COLO668 (cell line): ENCODE results near the gene IWS1.
"Not testable (repeated sequence)": the region's sequence is repeated elsewhere in the genome, so short reads cannot be mapped to it uniquely, and the experiment has no call there.

Experiments
- DNase-seq: peaks from one replicate; lab custom pipeline; 2025; ENCODE audit not compliant: unreplicated experiment; lab: John Stamatoyannopoulos, UW

The IWS1 gene

GRCh38 chr2:127561371-127561770 lies 35.1 kb upstream of the IWS1 start:
- DNase-seq, result no peak

GRCh38 chr2:127560931-127561280 lies 34.6 kb upstream of the IWS1 start:
- DNase-seq, result no peak

- DNase-seq, result no peak
Measured at GRCh38 chr2:127560201-127560930, 34.1 kb upstream of the IWS1 start.

- DNase-seq, result no peak
Measured at GRCh38 chr2:127559454-127559853, 33.2 kb upstream of the IWS1 start.

- DNase-seq, result no peak
Measured at GRCh38 chr2:127558911-127559310, 32.6 kb upstream of the IWS1 start.

- no peak for DNase-seq
Measured at GRCh38 chr2:127552846-127553245, 26.6 kb upstream of the IWS1 start.

- DNase-seq, result no peak
Measured at GRCh38 chr2:127552336-127552735, 26.0 kb upstream of the IWS1 start.

- no peak for DNase-seq
Measured at GRCh38 chr2:127551221-127551930, 25.1 kb upstream of the IWS1 start.

- no peak for DNase-seq
Measured at GRCh38 chr2:127546797-127547196, 20.5 kb upstream of the IWS1 start.

- DNase-seq, result no peak
Measured at GRCh38 chr2:127545796-127546195, 19.5 kb upstream of the IWS1 start.

- DNase-seq, result no peak
Measured at GRCh38 chr2:127545189-127545588, 18.9 kb upstream of the IWS1 start.

- DNase-seq, result not testable (repeated sequence)
Measured at GRCh38 chr2:127543013-127543501, 16.8 kb upstream of the IWS1 start.

GRCh38 chr2:127542231-127542630 lies 15.9 kb upstream of the IWS1 start:
- peak; percentile 47 for DNase-seq

GRCh38 chr2:127541809-127542208 lies 15.5 kb upstream of the IWS1 start:
- DNase-seq, result no peak

GRCh38 chr2:127537644-127538043 lies 11.4 kb upstream of the IWS1 start:
- no peak for DNase-seq

- DNase-seq, result peak; percentile 15
Measured at GRCh38 chr2:127536707-127537541, 10.6 kb upstream of the IWS1 start.

GRCh38 chr2:127535918-127536317 lies 9.6 kb upstream of the IWS1 start:
- peak; percentile 54 for DNase-seq

- DNase-seq, result peak; percentile 96
Measured at GRCh38 chr2:127535422-127535901, 9.2 kb upstream of the IWS1 start, which contains the start of gene MYO7B. TSS of gene MYO7B (plus strand) at chr2:127535683. CDS start at chr2:127559723, 24,040 bp downstream.

- no peak for DNase-seq
Measured at GRCh38 chr2:127532296-127532695, 6.0 kb upstream of the IWS1 start.

- DNase-seq, result no peak
Measured at GRCh38 chr2:127531221-127531648, 4.9 kb upstream of the IWS1 start.
